ENCODE measurements around the gene ENAM. TPM values are rescaled to one million over a fixed set of nuclear protein-coding genes. Genes with fewer than 3 reads are reported as not detected.

ENAM gene
- total and polyA plus RNA-seq, 9 of the 15 experiments (the other 6 are each of a cell fraction or from before 2014, with no cell fraction given) = 0.04 to 0.09 (median 0.04) TPM; not detected in 6

DNA sequence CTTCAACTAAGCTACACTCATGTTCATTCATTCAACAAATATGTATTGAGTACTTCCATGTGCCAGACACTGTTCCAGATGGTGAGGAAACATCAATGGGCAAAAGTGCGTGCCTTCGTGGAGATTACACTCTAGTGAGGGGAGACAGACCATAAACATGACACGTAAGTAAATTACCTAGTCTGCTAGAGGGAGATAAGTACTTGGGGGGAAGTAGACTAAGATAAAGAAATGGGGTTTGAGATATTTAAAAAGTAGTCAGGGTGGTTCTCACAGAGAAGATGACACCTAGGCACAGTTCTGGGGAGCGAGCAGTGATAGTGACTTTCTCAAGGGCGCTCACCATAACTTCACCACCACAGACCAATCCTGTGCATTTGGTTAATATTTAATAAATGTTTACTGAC, 26.1 kb downstream of the ENAM start (continued):
- no peak for TF ChIP-seq PHF8 (IDR thresholded peaks at IDR 0.05; ENCODE audit: borderline replicate concordance, low read length)
- no peak for TF ChIP-seq ZNF583 (CRISPR knock-in tag; IDR thresholded peaks at IDR 0.05)
- no peak for TF ChIP-seq ZBTB40 (IDR thresholded peaks at IDR 0.05)
- no peak for TF ChIP-seq ZBTB40 (CRISPR knock-in tag; IDR thresholded peaks at IDR 0.05)
- TF ChIP-seq HNRNPL (IDR thresholded peaks at IDR 0.05; ENCODE audit: low read depth, low read length) = no peak
- TF ChIP-seq CUX1 (CRISPR knock-in tag; IDR thresholded peaks at IDR 0.05) = no peak
- no peak for TF ChIP-seq SIN3B (IDR thresholded peaks at IDR 0.05; ENCODE audit: low read depth)
- TF ChIP-seq ZNF589 (CRISPR knock-in tag; IDR thresholded peaks at IDR 0.05; ENCODE audit: low read depth) = no peak
- peak; percentile 94 for TF ChIP-seq ADNP (tag; IDR thresholded peaks at IDR 0.05)
- TF ChIP-seq PRPF4 (IDR thresholded peaks at IDR 0.05; ENCODE audit: insufficient read depth, low read depth, low read length, poor library complexity, severe bottlenecking) = no peak

Data from K562 (cell line).